HL-60 (cell line): ENCODE data around the gene KLHL4.

Experiments
- CTCF ChIP-seq: IDR thresholded peaks from one replicate; pipeline ENCODE4 v1.5.1; 2011; ENCODE audit warnings: low read length, control low read depth, inconsistent platforms; ENCODE audit not compliant: insufficient read depth
- POLR2AphosphoS5 ChIP-seq: IDR thresholded peaks from 2 replicates; pipeline ENCODE4 v1.6.1; 2012; ENCODE audit warnings: low read depth

DNA sequence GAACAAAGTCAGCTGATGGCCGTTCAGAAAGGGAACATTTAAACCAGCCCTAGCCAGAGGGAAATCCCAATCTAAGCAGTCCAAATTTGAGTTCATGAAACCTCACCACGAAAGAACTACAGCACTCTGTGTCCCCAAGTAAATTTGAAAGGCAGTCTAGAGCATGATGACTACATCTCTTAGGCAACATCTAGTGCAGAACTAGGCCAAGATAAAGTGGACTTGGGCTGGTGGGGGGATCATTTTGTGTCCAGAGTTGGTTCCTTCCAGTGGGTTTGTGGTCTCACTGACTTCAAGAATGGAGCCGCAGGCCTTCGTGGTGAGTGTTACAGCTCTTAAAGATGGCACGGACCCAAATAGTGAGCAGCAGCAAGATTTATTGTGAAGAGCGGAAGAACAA, 64.9 kb downstream of the KLHL4 start:
- TF ChIP-seq POLR2AphosphoS5, result no peak
- no peak for TF ChIP-seq CTCF
